GDM1 (cell line): ENCODE measurements around the gene TEDC1.

ENCODE experiments used
- DNase-seq: peaks from one replicate; lab custom pipeline; 2025; lab: John Stamatoyannopoulos, UW

The TEDC1 gene

DNA sequence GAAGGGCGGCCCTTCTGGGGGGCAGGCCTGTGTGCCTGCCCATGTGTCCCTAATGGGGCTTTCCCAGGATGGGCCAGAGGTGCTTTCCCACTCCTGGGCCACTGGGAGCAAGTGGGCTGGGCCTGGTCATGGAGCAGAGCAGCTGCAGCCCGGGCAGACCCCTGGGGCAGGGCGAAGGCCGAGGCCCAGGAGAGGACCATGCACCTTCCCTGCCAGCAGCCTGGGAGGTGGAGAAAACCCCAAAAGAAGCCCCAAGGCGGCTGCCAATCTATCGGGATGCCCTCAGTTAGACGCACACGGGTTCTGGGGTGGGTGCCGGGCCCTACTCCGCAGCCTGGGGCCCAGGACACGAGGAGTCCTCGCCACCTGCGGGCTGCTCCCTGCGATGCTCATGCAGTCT lies 32.5 kb upstream of the TEDC1 start:
- DNase-seq, result no peak

DNA sequence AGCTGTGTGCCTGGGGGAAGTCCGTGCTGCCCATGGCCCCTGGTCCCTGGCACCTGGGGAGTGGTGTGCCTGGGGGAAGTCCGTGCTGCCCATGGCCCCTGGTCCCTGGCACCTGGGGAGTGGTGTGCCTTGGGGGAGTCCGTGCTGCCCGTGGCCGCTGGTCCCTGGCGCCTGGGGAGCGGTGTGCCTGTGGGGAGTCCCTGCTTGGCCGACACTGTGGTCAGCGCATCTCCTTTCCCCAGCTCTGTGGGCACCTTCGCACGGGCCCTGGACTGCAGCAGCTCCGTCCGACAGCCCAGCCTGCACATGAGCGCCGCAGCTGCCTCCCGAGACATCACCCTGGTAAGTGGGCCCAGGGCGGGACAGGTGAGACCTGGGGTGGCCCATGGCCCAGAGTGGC lies 30.9 kb upstream of the TEDC1 start:
- no peak for DNase-seq

DNA sequence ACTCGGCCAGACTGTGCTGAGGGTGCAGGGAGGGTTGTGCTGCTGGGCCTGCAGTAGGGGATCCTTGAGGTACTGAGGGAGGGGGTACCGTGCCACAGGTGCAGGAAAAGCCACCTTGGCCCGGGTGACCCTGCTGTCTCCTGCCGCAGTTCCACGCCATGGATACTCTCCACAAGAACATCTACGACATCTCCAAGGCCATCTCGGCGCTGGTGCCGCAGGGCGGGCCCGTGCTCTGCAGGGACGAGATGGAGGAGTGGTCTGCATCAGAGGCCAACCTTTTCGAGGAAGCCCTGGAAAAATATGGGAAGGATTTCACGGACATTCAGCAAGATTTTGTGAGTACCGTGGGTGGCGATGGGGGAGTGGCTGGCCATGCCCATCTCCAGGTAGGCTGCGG lies 30.4 kb upstream of the TEDC1 start:
- DNase-seq, result no peak

DNA sequence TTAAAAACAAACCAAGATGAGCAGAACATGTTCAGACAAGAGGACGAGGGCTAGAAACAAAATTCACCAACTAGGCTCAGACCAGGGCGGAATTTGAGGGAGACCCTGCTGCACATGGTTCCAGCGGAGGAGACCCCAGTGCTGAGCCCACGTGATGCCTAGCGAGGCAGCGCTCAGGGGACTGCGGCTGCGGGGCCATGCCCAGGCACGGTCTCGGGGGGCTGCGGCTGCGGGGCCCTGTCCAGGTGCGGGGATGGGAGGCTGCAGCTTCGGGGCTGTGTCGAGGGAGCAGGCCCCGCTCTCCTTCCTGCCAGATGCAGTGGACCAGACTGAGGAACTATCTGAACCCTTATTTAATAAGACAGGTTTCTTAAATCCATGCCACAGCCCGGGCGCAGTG lies 29.1 kb upstream of the TEDC1 start:
- no peak for DNase-seq

DNA sequence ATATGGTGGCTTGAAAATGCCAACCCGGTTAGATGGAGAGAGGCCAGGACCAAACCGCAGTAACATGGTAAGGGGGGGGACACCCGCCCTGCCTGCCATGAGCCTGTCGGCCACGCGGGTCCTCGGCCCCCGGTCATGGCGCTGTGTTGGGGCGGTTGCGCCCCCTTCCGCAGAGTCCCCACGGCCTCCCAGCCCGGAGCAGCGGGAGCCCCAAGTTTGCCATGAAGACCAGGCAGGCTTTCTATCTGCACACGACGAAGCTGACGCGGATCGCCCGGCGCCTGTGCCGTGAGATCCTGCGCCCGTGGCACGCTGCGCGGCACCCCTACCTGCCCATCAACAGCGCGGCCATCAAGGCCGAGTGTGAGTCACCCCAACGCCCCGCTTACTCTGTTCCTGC lies 26.5 kb upstream of the TEDC1 start:
- no peak for DNase-seq

DNA sequence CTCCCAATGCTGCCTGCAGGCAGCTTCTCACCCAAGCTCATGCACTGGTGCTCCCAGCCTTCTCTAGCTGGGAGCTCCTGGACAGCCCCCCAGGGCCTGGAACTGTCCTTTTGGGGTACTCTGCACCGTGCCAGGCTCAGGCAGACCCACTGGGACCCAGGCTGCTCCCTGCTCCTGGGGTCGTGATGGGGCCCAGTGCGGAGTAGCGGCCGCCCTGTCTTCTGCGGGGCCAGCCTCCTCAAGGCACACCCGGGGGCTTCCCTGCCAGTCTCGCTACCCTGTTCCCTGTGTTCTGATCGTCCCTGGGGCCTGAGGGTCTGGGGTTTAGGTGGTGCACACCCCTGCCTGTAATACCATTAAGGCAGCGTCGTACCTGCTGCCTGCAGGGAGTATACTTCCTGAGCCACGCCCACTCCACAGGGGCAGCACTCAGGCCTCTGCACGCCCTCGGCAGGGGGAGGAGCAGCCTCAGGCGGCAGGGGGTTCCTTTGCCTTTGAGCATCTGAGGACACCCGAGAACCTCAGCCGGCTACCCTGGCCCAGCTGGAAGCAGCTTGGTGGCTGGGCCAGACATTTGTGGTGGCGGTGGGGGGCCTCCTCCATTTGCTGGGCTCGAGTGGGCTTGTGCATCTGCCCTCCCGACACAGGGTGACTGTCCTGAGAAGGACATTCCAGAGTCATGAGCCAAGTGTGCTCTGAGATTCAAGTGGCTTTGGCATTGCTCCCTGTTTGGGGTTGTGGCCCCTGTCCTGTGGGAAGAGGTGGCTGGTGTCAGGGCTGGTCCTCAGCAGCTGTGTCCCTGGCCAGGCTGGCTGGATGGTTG lies 25.6 kb upstream of the TEDC1 start:
- no peak for DNase-seq

DNA sequence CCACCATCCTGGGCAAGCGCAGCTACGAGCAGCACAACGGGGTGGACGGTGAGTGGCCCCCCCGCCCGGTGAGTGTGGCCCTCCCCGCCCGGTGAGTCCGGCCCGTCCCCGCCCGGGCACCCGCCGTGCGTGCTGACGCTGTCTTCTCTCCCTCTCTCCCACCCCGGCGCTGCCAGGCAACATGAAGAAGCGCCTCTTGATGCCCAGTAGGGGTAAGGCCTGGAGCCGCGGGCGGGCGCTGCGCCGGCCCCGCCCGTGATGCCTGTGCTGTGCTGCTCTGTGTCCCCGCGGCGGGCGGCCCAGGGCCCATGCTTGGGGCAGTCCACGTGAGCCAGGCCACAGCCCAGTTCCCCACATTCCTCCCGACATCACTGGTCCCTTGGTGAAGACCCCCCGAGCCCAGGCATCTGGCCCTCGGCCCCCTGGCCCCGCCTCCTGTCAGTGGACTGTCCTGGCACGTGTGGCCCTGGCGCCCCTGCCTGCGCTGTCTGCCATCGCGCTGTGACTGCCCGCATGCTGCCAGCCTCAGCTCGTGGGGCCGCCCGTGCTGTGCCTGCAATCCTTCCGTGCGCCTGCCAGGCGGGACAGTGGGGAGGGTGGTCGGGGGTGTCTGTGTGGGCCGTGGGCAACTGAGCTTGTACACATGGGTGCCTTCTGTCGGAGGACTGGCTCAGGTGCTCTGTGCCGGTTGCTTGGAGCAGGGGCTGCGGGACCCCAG lies 24.4 kb upstream of the TEDC1 start:
- DNase-seq, result no peak

GRCh38 chr14:105467249-105467941 lies 23.7 kb upstream of the TEDC1 start:
- no peak for DNase-seq

DNA sequence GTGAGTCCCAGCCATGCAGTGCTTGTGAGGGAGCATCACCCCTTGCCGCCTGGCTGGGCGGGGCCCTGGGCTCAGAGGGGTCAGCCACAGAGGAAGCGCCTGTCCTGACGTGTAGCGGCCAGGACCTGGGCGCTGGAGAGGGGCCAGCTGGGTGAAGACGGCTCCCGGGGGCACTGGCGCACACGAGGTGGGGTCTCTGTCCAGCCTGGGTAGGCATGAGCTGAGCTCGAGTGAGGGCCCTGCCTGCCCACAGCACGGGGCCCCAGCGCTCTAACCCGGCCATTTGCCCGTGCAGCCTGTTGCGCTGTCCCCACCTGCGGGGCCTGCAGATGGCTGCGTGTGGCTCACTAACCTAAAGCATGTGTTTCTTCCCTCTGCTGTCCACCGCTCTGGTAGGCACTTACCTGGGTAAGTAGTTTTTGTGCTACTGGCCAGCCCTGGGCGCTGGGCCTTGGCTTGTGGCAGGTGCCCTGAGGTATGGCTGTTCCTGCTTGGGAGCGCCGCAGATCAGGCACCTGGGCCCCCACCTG lies 23.0 kb upstream of the TEDC1 start:
- no peak for DNase-seq

DNA sequence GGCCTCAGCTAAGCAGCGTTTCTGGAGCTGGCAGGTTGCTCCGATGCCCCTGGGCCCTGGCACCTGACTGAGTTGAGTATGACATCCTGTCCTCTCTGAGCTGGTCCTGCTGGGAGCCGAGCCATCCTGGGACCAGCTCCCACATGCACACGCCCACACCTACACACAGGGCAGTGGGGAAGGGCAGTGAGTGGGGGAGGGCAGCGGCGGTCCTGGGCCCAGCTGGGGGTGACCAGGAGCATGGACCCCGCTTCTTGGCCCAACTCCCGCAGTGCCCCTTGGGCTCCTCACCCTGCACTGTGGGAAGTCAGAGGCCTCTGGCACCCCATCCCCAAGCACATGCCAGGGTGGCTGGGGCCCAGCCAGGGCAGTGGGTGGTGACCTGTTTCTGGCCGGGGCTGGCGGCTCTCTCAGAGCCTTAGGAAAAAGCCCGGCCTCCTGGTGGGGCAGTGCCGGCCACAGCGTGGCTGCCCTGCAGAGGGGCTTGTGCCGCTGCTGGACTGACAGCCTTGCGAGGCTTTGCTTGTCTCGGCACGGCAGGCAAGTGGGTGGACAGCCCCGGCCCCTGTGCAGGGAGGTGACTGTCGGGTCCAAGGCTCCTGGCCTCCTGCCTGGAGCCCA lies 22.3 kb upstream of the TEDC1 start:
- DNase-seq, result no peak

- DNase-seq, result no peak
These were observed 21.3 kb upstream of the TEDC1 start for GRCh38 chr14:105469456-105470349.

DNA sequence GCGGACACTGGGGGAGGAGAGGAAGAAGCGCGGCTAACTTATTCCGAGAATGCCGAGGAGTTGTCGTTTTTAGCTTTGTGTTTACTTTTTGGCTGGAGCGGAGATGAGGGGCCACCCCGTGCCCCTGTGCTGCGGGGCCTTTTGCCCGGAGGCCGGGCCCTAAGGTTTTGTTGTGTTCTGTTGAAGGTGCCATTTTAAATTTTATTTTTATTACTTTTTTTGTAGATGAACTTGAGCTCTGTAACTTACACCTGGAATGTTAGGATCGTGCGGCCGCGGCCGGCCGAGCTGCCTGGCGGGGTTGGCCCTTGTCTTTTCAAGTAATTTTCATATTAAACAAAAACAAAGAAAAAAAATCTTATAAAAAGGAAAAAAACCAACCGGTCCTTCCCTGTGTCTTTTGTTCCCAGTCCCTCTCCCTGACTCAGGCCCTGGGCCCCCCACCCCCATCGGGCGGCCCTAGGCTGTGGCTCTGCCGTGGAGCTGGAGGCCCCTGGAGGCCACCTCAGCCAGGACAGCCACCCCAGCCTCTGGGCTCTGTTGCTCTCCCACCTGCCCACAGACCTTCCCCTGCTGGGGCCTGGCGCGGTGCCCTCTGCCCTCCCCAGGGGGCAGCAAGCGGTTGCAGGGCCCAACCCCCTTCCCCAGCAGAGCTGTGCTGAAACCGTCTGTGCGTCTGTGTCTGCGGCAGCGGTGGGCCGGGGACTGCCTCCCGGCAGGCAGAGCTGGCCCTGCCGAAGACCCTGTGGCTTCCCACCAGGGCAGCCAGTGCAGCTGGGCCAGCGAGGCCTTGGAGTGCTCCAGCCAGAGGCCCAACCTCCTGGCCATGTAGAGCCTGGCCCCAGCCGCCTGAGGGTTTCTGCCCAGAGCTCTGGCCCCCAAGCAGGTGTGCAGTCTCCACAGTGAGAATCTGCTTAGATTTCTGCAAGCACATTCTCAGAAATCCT lies 20.4 kb upstream of the TEDC1 start:
- DNase-seq, result no peak

GRCh38 chr14:105471297-105471821 lies 19.7 kb upstream of the TEDC1 start:
- DNase-seq, result no peak

DNA sequence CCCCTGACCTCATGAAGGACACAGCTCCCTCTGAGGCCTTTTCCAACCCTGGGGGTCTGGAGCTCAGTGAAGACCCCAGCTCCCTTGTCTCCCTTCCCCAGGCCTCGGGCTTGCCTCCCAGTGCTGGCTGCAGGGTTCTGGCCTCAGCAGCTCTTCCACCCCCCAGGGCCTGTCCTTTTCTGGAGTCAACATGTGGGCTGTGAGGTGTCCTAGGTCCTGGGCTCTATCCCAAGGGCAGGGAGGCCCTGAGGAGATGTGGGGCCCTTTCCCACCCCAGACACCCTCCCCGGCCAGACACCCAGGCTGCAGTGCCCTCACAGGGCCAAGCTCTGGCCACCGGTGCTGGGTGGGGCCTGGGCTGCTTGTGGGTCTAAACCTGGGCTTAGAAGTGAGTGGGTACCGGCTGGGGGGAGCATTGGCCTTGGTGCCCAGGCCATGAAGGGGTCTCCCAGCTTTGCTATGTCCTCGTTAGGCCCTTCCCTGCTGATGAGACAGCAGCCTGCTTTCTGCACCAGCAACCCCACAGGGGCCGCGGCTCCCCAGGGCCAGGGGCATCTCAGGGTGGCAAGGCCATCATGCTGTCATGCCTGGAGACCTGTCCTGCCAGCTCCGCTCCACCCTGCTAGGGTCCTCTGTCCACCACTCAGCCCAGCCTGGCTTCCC lies 19.1 kb upstream of the TEDC1 start:
- DNase-seq, result no peak

- DNase-seq, result no peak
These were observed 18.5 kb upstream of the TEDC1 start for GRCh38 chr14:105472486-105472991.

GRCh38 chr14:105473033-105473676 lies 17.9 kb upstream of the TEDC1 start:
- no peak for DNase-seq

GRCh38 chr14:105473677-105474482 lies 17.2 kb upstream of the TEDC1 start:
- DNase-seq, result peak; percentile 53
